Measurements from ENCODE around the gene FAM161A.
"Not testable (repeated sequence)": the region's sequence is repeated elsewhere in the genome, so short reads cannot be mapped to it uniquely, and the experiment has no call there.

Gene FAM161A

DNA sequence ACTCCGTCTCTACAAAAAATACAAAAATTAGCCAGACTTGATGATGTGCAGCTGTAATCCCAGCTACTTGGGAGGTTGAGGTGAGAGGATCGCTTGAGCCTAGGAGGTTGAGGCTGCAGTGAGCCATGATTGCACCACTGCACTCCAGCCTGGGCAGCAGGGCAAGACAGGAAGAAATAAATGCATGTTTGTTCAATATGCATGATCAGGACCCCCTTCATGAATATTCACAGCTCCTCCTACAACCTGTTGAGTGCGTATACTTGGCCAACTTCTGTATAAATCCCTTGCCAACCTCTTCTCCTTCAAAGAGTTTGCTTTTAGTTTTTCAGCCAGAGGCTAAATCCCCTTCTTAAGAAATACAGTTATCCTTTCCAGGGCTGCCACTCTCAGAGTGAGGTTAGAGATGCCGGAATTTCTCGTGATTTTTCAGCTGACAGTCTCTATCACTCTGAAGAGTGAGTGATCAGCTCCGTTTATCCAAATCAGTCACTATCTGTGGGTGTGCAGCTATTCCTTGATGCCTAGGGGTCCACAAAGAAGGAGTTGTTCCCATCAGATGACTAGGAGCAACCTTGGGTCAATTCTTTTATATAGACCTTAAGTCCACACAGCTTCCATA, 39.2 kb downstream of the FAM161A start:
- DNase-seq (ENCODE audit: insufficient read length, low spot score) (no peak), FAIRE-seq (no peak)
- TF ChIP-seq POLR2A (IDR thresholded peaks at IDR 0.05; ENCODE audit: low read depth, low read length): no peak

- DNase-seq (ENCODE audit: insufficient read length, low spot score); FAIRE-seq: not testable (repeated sequence)
Measured at GRCh38 chr2:61813314-61813713, 40.5 kb downstream of the FAM161A start.

DNA sequence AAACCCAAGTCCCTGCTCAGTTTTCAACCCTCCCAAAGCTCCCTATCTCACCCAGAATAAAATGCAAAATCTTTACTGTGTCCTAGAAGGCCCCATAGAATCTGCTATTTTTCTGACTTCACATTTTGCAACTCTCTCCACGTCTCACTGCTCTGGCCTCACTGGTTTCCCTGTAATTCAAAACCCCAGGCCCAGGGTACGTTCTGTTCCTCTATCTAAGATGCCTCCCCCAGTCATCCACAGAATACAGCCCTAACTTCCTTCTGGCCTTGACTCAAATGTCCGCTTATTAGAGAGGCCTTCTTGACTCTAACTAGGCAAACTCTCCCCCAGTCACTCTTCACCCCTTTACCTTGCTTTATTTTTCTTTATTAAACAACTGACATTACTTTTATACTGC, 42.0 kb downstream of the FAM161A start:
- no peak for TF ChIP-seq POLR2A (IDR thresholded peaks at IDR 0.05; ENCODE audit: low read depth, low read length)
- DNase-seq (ENCODE audit: insufficient read length, low spot score) (no peak), FAIRE-seq (no peak)

DNA sequence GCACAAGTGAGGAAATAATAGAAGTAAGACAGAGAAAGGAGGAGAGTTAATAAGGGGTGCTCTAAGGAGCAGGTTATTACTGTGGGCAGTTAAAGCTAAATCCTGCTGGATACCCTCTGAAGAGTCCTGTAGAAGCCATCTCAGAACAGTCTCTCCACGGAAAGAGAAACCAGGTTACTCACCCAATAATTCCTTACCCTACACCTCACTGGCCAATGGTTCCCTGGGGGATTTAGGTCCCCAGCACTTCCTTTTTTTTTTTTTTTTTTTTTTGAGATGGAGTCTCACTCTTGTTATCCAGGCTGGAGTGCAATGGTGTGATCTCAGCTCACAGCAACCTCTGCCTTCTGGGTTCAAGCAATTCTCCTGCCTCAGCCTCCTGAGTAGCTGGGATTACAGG, 43.7 kb downstream of the FAM161A start:
- DNase-seq (ENCODE audit: insufficient read length, low spot score); FAIRE-seq: not testable (repeated sequence)

DNA sequence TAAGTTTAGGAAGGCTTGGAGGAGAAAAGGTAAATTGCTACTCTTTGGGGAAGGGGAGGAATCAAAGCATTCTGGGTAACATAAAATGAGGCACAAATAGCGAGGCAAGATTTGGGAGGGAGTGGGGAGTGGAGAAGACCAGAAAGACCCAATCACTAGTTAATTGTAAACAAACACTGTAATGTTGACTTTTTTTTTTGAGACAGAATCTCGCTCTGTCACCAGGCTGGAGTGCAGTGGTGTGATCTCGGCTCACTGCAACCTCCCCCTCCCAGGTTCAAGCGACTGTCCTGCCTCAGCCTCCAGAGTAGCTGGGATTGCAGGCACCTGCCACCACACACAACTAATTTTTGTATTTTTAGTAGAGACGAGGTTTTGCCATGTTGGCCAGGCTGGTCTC, 45.2 kb downstream of the FAM161A start:
- not testable (repeated sequence) for FAIRE-seq; DNase-seq (ENCODE audit: insufficient read length, low spot score)

- DNase-seq (ENCODE audit: insufficient read length, low spot score) (no peak), FAIRE-seq (no peak)
- no peak for TF ChIP-seq POLR2A (IDR thresholded peaks at IDR 0.05; ENCODE audit: low read depth, low read length)
Measured at GRCh38 chr2:61807036-61807757, 46.7 kb downstream of the FAM161A start.

GRCh38 chr2:61802548-61802947, 51.3 kb downstream of the FAM161A start:
- DNase-seq (ENCODE audit: insufficient read length, low spot score) (no peak), FAIRE-seq (no peak)
- TF ChIP-seq POLR2A (IDR thresholded peaks at IDR 0.05; ENCODE audit: low read depth, low read length): no peak

- no peak for FAIRE-seq
- no peak for DNase-seq (ENCODE audit: insufficient read length, low spot score)
- TF ChIP-seq POLR2A (IDR thresholded peaks at IDR 0.05; ENCODE audit: low read depth, low read length): no peak
Measured at GRCh38 chr2:61799099-61799498, 54.8 kb downstream of the FAM161A start.

GRCh38 chr2:61797446-61797845, 56.4 kb downstream of the FAM161A start:
- DNase-seq (ENCODE audit: insufficient read length, low spot score); FAIRE-seq: not testable (repeated sequence)

DNA sequence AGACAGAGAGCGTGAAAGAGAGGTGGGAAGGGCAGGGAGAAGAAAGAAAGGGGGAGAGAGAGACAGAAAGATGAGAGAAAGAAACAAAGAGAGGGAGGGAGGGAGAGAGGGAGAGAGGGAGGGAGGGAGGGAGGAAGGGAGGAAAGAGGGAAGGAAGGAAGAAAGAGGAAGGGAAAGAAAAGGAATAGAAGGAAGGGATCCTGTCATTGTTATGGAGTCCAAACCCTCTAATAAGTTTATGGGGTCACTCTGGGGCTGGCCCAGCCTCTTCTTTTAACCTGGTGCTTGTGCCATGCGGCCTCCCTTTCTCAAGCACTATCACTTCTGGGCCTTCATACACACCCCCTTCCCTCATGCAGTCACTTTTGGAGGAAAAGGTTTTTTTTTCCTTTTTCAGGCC, 58.5 kb downstream of the FAM161A start:
- DNase-seq (ENCODE audit: insufficient read length, low spot score): no peak
- TF ChIP-seq POLR2A (IDR thresholded peaks at IDR 0.05; ENCODE audit: low read depth, low read length): no peak
- FAIRE-seq: no peak

GRCh38 chr2:61793389-61793836, 60.4 kb downstream of the FAM161A start:
- DNase-seq (ENCODE audit: insufficient read length, low spot score) (peak; percentile 50), FAIRE-seq (no peak)
- no peak for TF ChIP-seq POLR2A (IDR thresholded peaks at IDR 0.05; ENCODE audit: low read depth, low read length)

GRCh38 chr2:61792355-61792890, 61.4 kb downstream of the FAM161A start:
- FAIRE-seq (no peak), DNase-seq (ENCODE audit: insufficient read length, low spot score) (no peak)
- TF ChIP-seq POLR2A (IDR thresholded peaks at IDR 0.05; ENCODE audit: low read depth, low read length): no peak

DNA sequence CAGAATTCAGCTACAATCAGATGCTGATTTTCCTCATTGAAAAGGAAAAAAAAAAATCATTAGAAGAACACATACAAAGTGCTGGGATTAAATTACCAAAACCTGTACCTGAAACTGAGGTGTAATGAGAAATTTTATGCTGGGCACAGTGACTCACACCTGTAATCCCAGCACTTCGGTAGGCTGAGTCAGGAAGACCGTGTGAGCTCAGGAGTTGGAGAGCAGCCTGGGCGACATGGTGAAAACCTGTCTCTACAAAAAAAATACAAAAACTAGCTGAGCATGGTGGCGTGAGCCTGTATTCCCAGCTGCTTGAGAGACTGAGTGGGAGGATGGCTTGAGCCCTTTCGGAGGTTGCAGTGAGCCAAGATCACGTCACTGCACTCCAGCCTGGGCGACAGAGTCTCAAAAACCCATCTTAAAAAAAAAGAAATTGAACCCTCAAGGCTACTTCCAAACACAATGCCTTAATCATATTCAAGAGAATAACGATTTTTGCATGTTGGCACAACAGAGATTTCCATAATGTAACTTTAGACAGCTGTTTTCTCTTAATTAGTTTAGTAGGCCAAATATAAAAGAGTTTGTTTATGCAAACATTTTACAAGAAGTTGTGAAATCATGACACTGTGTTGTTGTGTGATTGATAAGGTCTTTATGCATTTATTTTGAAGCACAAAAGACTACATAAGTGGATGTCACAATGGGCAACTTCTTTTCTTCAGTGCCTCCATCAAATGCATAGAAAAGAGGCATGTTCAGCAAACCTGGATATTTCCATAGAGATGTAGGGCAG, 63.9 kb downstream of the FAM161A start:
- no peak for TF ChIP-seq POLR2A (IDR thresholded peaks at IDR 0.05; ENCODE audit: low read depth, low read length)
- DNase-seq (ENCODE audit: insufficient read length, low spot score) (no peak), FAIRE-seq (no peak)

GRCh38 chr2:61787941-61788563, 65.8 kb downstream of the FAM161A start:
- DNase-seq (ENCODE audit: insufficient read length, low spot score) (no peak), FAIRE-seq (no peak)
- no peak for TF ChIP-seq POLR2A (IDR thresholded peaks at IDR 0.05; ENCODE audit: low read depth, low read length)
